Activated naive CD4-positive, alpha-beta T cell treated with anti-CD3 and anti-CD28 coated beads, Interleukin-2, amount 50 U/mL, for 24 hours (primary cell): ENCODE data around the gene SORBS2.

Experiments
- H3K27ac Mint-ChIP-seq: one replicate; pipeline ENCODE4 v1.8.0; 2021; ENCODE audit warnings: mild to moderate bottlenecking, mixed read lengths
- H3K27me3 Mint-ChIP-seq: one replicate; pipeline ENCODE4 v1.8.0; 2021; ENCODE audit warnings: mixed read lengths
- H3K36me3 Mint-ChIP-seq: one replicate; pipeline ENCODE4 v1.8.0; 2021; ENCODE audit warnings: mixed read lengths
- H3K4me1 Mint-ChIP-seq: one replicate; pipeline ENCODE4 v1.8.0; 2021; ENCODE audit warnings: mixed read lengths
- H3K4me3 Mint-ChIP-seq: one replicate; pipeline ENCODE4 v1.8.0; 2021; ENCODE audit warnings: mild to moderate bottlenecking, mixed read lengths
- H3K9me3 Mint-ChIP-seq: one replicate; pipeline ENCODE4 v1.8.0; 2021; ENCODE audit warnings: mixed read lengths

The SORBS2 gene

GRCh38 chr4:185535612-185536410 is 276.2 kb downstream of the SORBS2 start:
- Mint-ChIP-seq H3K36me3 (no peaks in the 10 kb centered on the region), H3K4me3 (peak overlapping the region; percentile 45), H3K27me3 (peaks cover 27% of the 10 kb centered on the region), H3K4me1 (peaks cover 11% of the 10 kb centered on the region), H3K27ac (no peak overlapping the region), H3K9me3 (no peaks in the 10 kb centered on the region)
